H54 (cell line): ENCODE results near the gene HERC6.

Source experiments
- DNase-seq: peaks from one replicate; pipeline ENCODE4 v3.0.0; 2011; ENCODE audit warnings: low spot score, mixed read lengths; ENCODE audit not compliant: insufficient read length
- FAIRE-seq: peaks from 3 replicates; lab custom pipeline; 2011; peaks lifted over from hg19 to GRCh38; lab: Jason Lieb, UNC
- POLR2A ChIP-seq: IDR thresholded peaks from 2 replicates; pipeline ENCODE4 v1.6.1; 2011; ENCODE audit warnings: low read depth, mild to moderate bottlenecking, low read length

Gene HERC6

DNA sequence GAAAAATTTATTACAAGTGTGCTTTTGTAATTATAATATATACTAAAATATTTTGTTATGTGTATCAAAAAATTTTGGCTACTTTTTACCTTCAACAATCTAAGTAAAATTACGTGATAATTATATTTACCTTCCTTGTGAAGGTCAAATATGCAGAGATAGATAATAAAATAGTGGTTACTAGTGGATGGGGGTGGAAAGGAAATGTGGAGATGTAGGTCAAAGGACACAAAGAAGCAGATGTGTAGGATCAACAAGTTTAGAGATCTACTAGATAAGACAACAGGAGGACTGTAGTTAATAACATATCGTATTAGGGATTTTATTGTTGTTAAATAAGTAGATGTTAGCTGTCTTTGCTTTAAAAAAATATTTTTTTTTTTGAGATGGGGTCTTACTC is 99.6 kb downstream of the HERC6 start:
- FAIRE-seq: no peak
- TF ChIP-seq POLR2A: no peak

DNA sequence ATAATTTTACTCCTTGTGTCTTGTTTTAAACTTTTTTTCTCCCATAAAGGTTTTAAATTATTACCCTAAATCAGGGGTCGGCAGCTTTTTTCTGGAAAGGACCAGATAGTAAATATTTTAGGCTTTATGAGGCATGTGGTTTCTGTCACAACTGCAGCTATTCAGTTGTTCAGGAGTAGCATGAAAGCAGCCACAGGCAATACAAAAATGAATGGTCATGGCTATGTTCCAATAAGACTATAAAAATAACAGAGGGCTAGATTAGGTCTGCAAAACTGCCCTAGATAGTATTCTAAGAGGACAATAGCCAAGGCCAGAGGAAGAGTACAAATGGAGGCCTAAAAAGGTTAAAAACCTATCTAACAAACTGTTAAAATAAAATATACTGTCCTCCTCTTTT is 102.9 kb downstream of the HERC6 start:
- DNase-seq (no peak), FAIRE-seq (no peak)
- TF ChIP-seq POLR2A: no peak

More for the DNA sequence above, 99.6 kb downstream of the HERC6 start:
- DNase-seq: no peak

DNA sequence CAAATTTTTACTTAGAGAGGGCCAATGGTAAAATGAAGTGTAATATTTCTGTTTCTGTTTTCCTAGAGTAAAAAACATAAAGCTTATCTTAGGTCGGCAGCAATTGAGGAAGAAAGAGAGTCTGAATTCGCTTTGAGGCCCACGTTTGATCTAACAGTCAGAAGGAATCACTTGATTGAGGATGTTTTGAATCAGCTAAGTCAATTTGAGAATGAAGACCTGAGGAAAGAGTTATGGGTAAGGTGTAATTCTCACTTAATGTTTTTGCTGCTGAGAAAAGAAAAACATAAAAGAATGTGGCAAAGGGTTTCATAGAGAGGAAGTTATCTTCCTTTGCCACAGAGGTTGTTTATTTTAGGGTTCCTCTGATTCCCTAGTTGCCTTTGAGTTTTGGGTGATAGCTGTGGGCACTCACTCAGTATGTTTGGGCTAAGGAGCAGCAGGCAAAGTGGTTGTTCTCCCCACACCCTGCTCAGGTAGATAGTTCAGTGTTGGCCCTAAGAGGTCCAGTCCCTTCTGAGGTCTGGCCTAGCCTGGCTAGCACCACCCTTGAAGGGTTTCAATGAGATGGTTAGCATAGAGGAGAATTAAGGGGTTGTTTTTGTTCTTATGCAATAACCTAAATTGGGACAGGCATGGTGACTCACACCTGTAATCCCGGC is 110.6 kb downstream of the HERC6 start:
- FAIRE-seq: no peak
- TF ChIP-seq POLR2A: no peak
- no peak for DNase-seq
